Measurements from ENCODE around the gene TRIM73.
"Not testable (repeated sequence)": the region's sequence is repeated elsewhere in the genome, so short reads cannot be mapped to it uniquely, and the experiment has no call there.

DNA sequence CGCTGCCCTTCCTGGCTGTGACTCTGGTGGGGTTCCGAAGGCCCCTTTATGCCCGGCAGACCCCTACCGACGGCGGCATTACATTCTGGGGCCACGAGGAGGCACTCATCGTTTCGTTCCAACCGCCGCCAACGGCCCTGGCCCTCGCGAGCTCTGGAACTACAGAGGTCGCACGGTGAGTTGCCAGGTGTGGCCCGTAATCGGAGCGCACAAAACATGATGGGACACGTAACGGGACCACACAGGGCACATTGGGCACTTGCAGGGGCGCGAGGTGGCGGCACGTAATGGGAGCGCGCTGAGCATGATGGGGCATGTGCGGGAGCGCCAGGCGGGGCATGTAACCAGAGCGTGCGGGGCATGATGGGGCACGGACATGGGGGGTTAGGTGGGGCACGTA, at the start of gene TRIM73:
- TF ChIP-seq, protein P1, sequence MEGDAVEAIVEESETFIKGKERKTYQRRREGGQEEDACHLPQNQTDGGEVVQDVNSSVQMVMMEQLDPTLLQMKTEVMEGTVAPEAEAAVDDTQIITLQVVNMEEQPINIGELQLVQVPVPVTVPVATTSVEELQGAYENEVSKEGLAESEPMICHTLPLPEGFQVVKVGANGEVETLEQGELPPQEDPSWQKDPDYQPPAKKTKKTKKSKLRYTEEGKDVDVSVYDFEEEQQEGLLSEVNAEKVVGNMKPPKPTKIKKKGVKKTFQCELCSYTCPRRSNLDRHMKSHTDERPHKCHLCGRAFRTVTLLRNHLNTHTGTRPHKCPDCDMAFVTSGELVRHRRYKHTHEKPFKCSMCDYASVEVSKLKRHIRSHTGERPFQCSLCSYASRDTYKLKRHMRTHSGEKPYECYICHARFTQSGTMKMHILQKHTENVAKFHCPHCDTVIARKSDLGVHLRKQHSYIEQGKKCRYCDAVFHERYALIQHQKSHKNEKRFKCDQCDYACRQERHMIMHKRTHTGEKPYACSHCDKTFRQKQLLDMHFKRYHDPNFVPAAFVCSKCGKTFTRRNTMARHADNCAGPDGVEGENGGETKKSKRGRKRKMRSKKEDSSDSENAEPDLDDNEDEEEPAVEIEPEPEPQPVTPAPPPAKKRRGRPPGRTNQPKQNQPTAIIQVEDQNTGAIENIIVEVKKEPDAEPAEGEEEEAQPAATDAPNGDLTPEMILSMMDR (conservative IDR thresholded peaks at IDR 0.05): not testable (repeated sequence)
- TF ChIP-seq ZFX (IDR thresholded peaks at IDR 0.05): not testable (repeated sequence)
